HepG2 (cell line): ENCODE results near the gene PTH2. TPM values are rescaled to one million over a fixed set of nuclear protein-coding genes. Genes with fewer than 3 reads are reported as not detected.

Experiments used
- ATAC-seq: fragments of 200-7000 bp; cut with Tn5 transposase; 3 replicates; pipeline ENCODE4 v1.9.1; 2020; ENCODE audit warnings: mild to moderate bottlenecking, moderate library complexity
- BruUV-seq: library from RNA; stranded (reverse); fragments of 400-500 nt; replicated peaks from 2 replicates; lab custom pipeline; 2021; lab: Mats Ljungman, UMichigan
- CTCF ChIA-PET: fragments of 300-600 bp; formaldehyde crosslinking; extraction: SDS; loops from one replicate; lab custom pipeline; 2021; ENCODE audit warnings: low total read pairs, inconsistent platforms, low intra/inter-chr PET ratio; lab: Yijun Ruan, JAX
- POLR2A ChIA-PET: fragments of 350-600 bp; sonication (Branson Sonifier 250); formaldehyde crosslinking; loops from one replicate; lab custom pipeline; 2020; ENCODE audit warnings: antibody characterized with exemption, inconsistent platforms; lab: Yijun Ruan, JAX
- DNase-seq: peaks from one replicate; pipeline ENCODE4 v3.0.0-alpha.2; 2015; ENCODE audit warnings: low spot score
- FAIRE-seq: peaks from 3 replicates; lab custom pipeline; 2011; peaks lifted over from hg19 to GRCh38; lab: Jason Lieb, UNC
- H2AFZ ChIP-seq: one replicate; pipeline ENCODE4 v1.6.1; 2011; ENCODE audit warnings: low read length, inconsistent platforms
- H3K27ac ChIP-seq: fragments of 300-600 bp; 3 replicates; pipeline ENCODE4 v1.8.0; 2011; ENCODE audit warnings: mixed run types, mild to moderate bottlenecking, mixed read lengths, low read length, inconsistent platforms; ENCODE audit not compliant: insufficient read depth; ENCODE audit errors: extremely low read length
- H3K27me3 ChIP-seq, 2 experiments: fragments of 200-600 bp in 1 of 2; 2 replicates in 1 of 2; 3 replicates in 1 of 2; pipeline versions ENCODE4 v1.6.0 to v1.8.0; 2011; ENCODE audit warnings: low read length in 2 of 2, mild to moderate bottlenecking in 2 of 2, moderate library complexity in 2 of 2, inconsistent platforms in 1 of 2; ENCODE audit not compliant: insufficient read depth in 2 of 2, control insufficient read depth in 1 of 2
- H3K36me3 ChIP-seq, 2 experiments: fragments of 200-600 bp in 1 of 2; replicated peaks in 1 of 2; 2 replicates in 1 of 2; 3 replicates in 1 of 2; pipeline versions ENCODE4 v1.5.1 to v1.8.0; 2011; ENCODE audit warnings: low read length in 2 of 2, inconsistent platforms in 1 of 2; ENCODE audit not compliant: insufficient read depth in 2 of 2, control insufficient read depth in 1 of 2
- H3K4me1 ChIP-seq: 2 replicates; pipeline ENCODE4 v1.5.1; 2012; ENCODE audit warnings: low read length, inconsistent platforms; ENCODE audit not compliant: insufficient read depth
- H3K4me2 ChIP-seq: 2 replicates; pipeline ENCODE4 v1.6.0; 2011; ENCODE audit warnings: low read depth, low read length, inconsistent platforms
- H3K4me3 ChIP-seq, 3 experiments: fragments of 200-600 bp in 1 of 3; sonication (generic), shearing (Covaris generic) in 1 of 3; replicated peaks in 1 of 3; 2 replicates each; pipeline ENCODE4 v1.5.1; 2011 to 2016; ENCODE audit warnings: low read length in 3 of 3, inconsistent platforms in 2 of 3, low read depth in 2 of 3, mild to moderate bottlenecking in 2 of 3, control low read depth in 1 of 3, mixed read lengths in 1 of 3; ENCODE audit not compliant: insufficient read depth in 1 of 3
- H3K79me2 ChIP-seq: one replicate; pipeline ENCODE4 v1.6.1; 2011; ENCODE audit warnings: low read length, inconsistent platforms; ENCODE audit not compliant: insufficient read depth
- H3K9ac ChIP-seq: 2 replicates; pipeline ENCODE4 v1.6.0; 2011; ENCODE audit warnings: mild to moderate bottlenecking, low read depth, low read length, inconsistent platforms; ENCODE audit not compliant: insufficient read depth
- H3K9me3 ChIP-seq: 2 replicates; pipeline ENCODE4 v1.5.1; 2012; ENCODE audit warnings: mild to moderate bottlenecking, low read length
- H4K20me1 ChIP-seq: 2 replicates; pipeline ENCODE4 v1.6.0; 2011; ENCODE audit warnings: inconsistent platforms, mild to moderate bottlenecking, low read length, moderate library complexity; ENCODE audit not compliant: insufficient read depth
- CCDC6 ChIP-seq: sonication (generic); formaldehyde crosslinking; IDR thresholded peaks from 2 replicates; pipeline ENCODE4 v1.8.1; 2022; ENCODE audit warnings: mild to moderate bottlenecking, missing genetic modification reagents, moderate library complexity
- CSRNP1 ChIP-seq: sonication (generic); formaldehyde crosslinking; IDR thresholded peaks from 2 replicates; pipeline ENCODE4 v1.8.1; 2023; ENCODE audit warnings: mild to moderate bottlenecking, missing genetic modification reagents
- HNRNPLL ChIP-seq: fragments of 200-400 bp; formaldehyde crosslinking; IDR thresholded peaks from 2 replicates; pipeline ENCODE4 v1.6.1; 2017; ENCODE audit warnings: mild to moderate bottlenecking, low read depth, low read length; ENCODE audit not compliant: poor library complexity, severe bottlenecking
- NFYC ChIP-seq: IDR thresholded peaks from 2 replicates; pipeline ENCODE4 v1.6.1; 2016; ENCODE audit warnings: missing genetic modification reagents, missing compliant biosample characterization
- PHF5A ChIP-seq: IDR thresholded peaks from one replicate; pipeline ENCODE4 v1.6.1; 2018; ENCODE audit warnings: low read depth, missing genetic modification reagents; ENCODE audit not compliant: unreplicated experiment
- RFX1 ChIP-seq: fragments of 450-650 bp; IDR thresholded peaks from 2 replicates; pipeline ENCODE4 v1.6.1; 2017
- RFX3 ChIP-seq: IDR thresholded peaks from 2 replicates; pipeline ENCODE4 v1.6.1; 2016; ENCODE audit warnings: missing biosample characterization, missing genetic modification reagents
- SNAPC4 ChIP-seq: sonication (generic); formaldehyde crosslinking; IDR thresholded peaks from 2 replicates; pipeline ENCODE4 v1.4.0; 2020; ENCODE audit warnings: mild to moderate bottlenecking, missing genetic modification reagents
- ZNF556 ChIP-seq: sonication (generic); formaldehyde crosslinking; IDR thresholded peaks from 2 replicates; pipeline ENCODE4 v1.4.0; 2020; ENCODE audit warnings: mild to moderate bottlenecking, missing genetic modification reagents, borderline replicate concordance
- WGBS: methylation state at CpG from one replicate; pipeline ENCODE4 v1.1.6; 2017; ENCODE audit warnings: low lambda C conversion rate; 5-methylcytosine and 5-hydroxymethylcytosine counted together
- in situ Hi-C: cut with HindIII; loops from 2 replicates; pipeline ENCODE4 v1.10.0; 2017; ENCODE audit warnings: low pct_unique_long_range_greater_than_20kb; ENCODE audit not compliant: extremely low pct_ligation_motif_present
- intact Hi-C: fragments of 100-400 bp; cut with micrococcal nuclease; formaldehyde crosslinking; loops from one replicate; pipeline ENCODE4 v1.10.0; 2022; ENCODE audit not compliant: unreplicated experiment
- polyA plus RNA-seq, 8 experiments: library from polyadenylated mRNA; depleted of rRNA in 3 of 8; stranded (reverse) in 7 of 8; unstranded in 1 of 8; fragments of >200 nt; fragmentation: Illumina TruSeq in 4 of 8; extraction: Trizol in 4 of 8; gene quantifications; 2 replicates each; pipeline versions ENCODE4 v1.2.1 to v1.2.3, GENCODE V29; 2011 to 2016; ENCODE audit warnings: low read depth in 4 of 8, missing spikeins in 1 of 8, mixed read lengths in 1 of 8; ENCODE audit not compliant: insufficient read depth in 1 of 8
- total RNA-seq, 5 experiments: library from RNA; depleted of rRNA; stranded (reverse); fragments of >200 nt; fragmentation: Illumina TruSeq; extraction: Trizol; gene quantifications; 2 replicates each; pipeline ENCODE4 v1.2.3, GENCODE V29; 2016; ENCODE audit warnings: low read depth in 1 of 5
- TF ChIP-seq, protein P1 (sequence below): IDR thresholded peaks from 2 replicates; pipeline ENCODE4 v1.6.1; 2012; ENCODE audit warnings: low read depth, low read length, improper control_type of control experiment
- TF ChIP-seq, protein P2 (sequence below): IDR thresholded peaks from 2 replicates; pipeline ENCODE4 v1.6.1; 2012; ENCODE audit warnings: inconsistent platforms

PTH2 gene
- total and polyA plus RNA-seq, 2 of the 13 experiments (the other 11 are each of a cell fraction or from before 2014, with no cell fraction given) = not detected

DNA sequence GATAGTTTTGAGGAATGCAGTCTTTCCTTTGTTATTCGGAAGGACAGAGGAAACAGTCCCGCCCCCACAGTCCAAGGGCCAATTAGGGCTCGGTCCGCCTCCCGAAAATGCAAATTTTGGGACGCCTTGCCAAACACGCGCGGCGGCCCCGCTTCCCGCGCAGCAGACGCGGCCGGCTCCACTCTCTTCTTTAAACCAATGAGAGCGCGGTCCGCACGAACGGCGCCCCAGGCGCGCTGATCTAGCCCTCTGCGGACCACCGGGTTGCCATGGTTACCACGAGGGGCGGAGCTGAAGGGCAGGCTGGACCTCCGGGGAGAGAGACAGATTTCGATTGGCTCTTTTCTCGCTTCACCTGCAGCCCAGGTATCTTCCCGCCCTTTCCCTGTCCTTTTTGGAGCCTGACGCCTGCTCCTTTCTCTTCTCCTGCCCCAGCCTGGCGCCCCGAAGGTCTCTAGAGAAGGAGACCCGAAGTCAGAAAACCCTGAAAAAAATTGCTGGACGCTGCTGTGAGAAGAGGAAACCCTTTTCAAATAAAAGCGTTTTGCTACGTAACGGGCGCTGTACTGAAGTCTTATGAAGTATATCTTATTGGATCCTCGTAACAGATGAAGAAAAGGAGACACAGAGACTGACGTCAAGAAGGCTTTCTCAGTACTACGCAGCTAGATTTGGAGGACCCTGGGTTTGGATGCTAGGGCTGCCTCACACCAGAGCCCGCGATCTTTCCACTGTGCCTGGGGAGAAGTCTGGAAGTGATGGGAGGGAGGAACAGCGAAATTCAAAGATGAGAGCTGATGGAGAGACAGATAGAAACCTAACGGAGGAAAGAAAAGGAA lies 2.0 kb downstream of the PTH2 start:
- Histone ChIP-seq H3K4me3 (no peak overlapping the region), H3K9me3 (no peaks in the 10 kb centered on the region), H3K4me2 (no peak overlapping the region), H3K9ac (no peak overlapping the region), H3K27me3 (peaks cover 16 to 85% of the 10 kb centered on the region in 2 experiments), H3K79me2 (no peaks in the 10 kb centered on the region), H3K4me1 (0 out of 2 replicates have a peak, but pooled peaks cover 5% of the 10 kb centered on the region), H3K27ac (no peak overlapping the region), H4K20me1 (no peaks in the 10 kb centered on the region), H3K36me3 (no peaks in the 10 kb centered on the region), H2AFZ (no peak overlapping the region)
- no peak for DNase-seq
- POLR2A ChIA-PET = no interaction called here
- WGBS = 31% methylated on average over 33 of the region's 48 CpGs
- no peak for FAIRE-seq
- CTCF ChIA-PET = no interaction called here
- peak; percentile 36; the same call in 2 of the 3 replicates for ATAC-seq
- BruUV-seq = no TSS peak
- intact Hi-C loops = no loop called here
- TF ChIP-seq NFYC (CRISPR knock-in tag) = no peak
- TF ChIP-seq PHF5A (CRISPR knock-in tag) = no peak
- peak; percentile 42 for TF ChIP-seq HNRNPLL
- peak; percentile 52 for TF ChIP-seq RFX1
- TF ChIP-seq, protein P1, sequence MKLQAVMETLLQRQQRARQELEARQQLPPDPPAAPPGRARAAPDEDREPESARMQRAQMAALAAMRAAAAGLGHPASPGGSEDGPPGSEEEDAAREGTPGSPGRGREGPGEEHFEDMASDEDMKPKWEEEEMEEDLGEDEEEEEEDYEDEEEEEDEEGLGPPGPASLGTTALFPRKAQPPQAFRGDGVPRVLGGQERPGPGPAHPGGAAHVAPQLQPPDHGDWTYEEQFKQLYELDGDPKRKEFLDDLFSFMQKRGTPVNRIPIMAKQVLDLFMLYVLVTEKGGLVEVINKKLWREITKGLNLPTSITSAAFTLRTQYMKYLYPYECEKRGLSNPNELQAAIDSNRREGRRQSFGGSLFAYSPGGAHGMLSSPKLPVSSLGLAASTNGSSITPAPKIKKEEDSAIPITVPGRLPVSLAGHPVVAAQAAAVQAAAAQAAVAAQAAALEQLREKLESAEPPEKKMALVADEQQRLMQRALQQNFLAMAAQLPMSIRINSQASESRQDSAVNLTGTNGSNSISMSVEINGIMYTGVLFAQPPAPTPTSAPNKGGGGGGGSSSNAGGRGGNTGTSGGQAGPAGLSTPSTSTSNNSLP = no peak
- no peak for TF ChIP-seq CCDC6 (CRISPR knock-in tag)
- no peak for TF ChIP-seq ZNF556 (CRISPR knock-in tag)
- TF ChIP-seq, protein P2, sequence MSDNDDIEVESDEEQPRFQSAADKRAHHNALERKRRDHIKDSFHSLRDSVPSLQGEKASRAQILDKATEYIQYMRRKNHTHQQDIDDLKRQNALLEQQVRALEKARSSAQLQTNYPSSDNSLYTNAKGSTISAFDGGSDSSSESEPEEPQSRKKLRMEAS = no peak
- TF ChIP-seq CSRNP1 (CRISPR knock-in tag) = no peak
- 0 out of 2 replicates have a peak, but pooled peaks have one; percentile 20 for TF ChIP-seq RFX3 (CRISPR knock-in tag)
- peak; percentile 88 for TF ChIP-seq SNAPC4
- TF ChIP-seq, all 625 proteins: peak for 4
- in situ Hi-C loops = no loop called here
